ENCODE data around the gene HIGD1A. TPM values are rescaled to one million over a fixed set of nuclear protein-coding genes. Genes with fewer than 3 reads are reported as not detected.

HIGD1A gene
- total and polyA plus RNA-seq, 10 of the 15 experiments (the other 5 are each of a cell fraction or from before 2014, with no cell fraction given) = 73.9 to 487 (median 175) TPM

- Histone ChIP-seq H3K27ac (ENCODE audit: control insufficient read depth, insufficient read depth) (no peak overlapping the region), H4K20me1 (ENCODE audit: control insufficient read depth, insufficient read depth) (no peaks in the 10 kb centered on the region), H3K4me1 (ENCODE audit: control insufficient read depth, insufficient read depth, low read length) (peaks cover 5% of the 10 kb centered on the region), H3K79me2 (ENCODE audit: control insufficient read depth, insufficient read depth, low read length) (no peaks in the 10 kb centered on the region), H3K9me3 (replicated peaks; ENCODE audit: control insufficient read depth, insufficient read depth, low read length) (no peaks in the 10 kb centered on the region), H2AFZ (ENCODE audit: control insufficient read depth, low read depth, low read length) (no peak overlapping the region), H3K4me2 (ENCODE audit: control insufficient read depth, insufficient read depth) (no peak overlapping the region), H3K27me3 (replicated peaks in 1 of 2; ENCODE audit: control insufficient read depth in 2 of 2, insufficient read depth in 2 of 2, low read length in 1 of 2) (no peaks in the 10 kb centered on the region), H3K36me3 (ENCODE audit: control insufficient read depth in 2 of 2, insufficient read depth in 2 of 2, low read length in 1 of 2) (no peaks in the 10 kb centered on the region), H3K4me3 (no peak overlapping the region), H3K9ac (ENCODE audit: control insufficient read depth, insufficient read depth, low read length) (no peak overlapping the region)
- intact Hi-C loops (cut with micrococcal nuclease; ENCODE audit: unreplicated experiment) = no loop called here
- in situ Hi-C loops (cut with MboI) = no loop called here
- peak; percentile 26; the same call in 1 of the 2 replicates for TF ChIP-seq SPI1 (IDR thresholded peaks at IDR 0.05; ENCODE audit: borderline replicate concordance, insufficient read depth, low read depth, low read length)
- no peak for TF ChIP-seq ZNF217 (IDR thresholded peaks at IDR 0.05)
- no TSS peak for BruUV-seq (replicated peaks)
- CTCF ChIA-PET = interaction anchor here (1.0 to 1.3 kb wide), 3 partner anchors 13 to 64 kb away, joined by 3 to 5 read pairs (median 3); partner anchors contain the start of gene CYP8B1
- DNase-seq (ENCODE audit: low read depth, low spot score) = no peak
- ATAC-seq = no peak
- RAD21 ChIA-PET (ENCODE audit: unreplicated experiment) = no interaction called here
- POLR2A ChIA-PET = no interaction called here
- no peak for FAIRE-seq
- SMC1A ChIA-PET (ENCODE audit: uncharacterized antibody, unreplicated experiment) = interaction anchor here (1.0 to 1.3 kb wide), 3 partner anchors 13 to 35 kb away, joined by 3 to 5 read pairs (median 3); no protein-coding TSS in a partner anchor
- WGBS (ENCODE audit: insufficient coverage, insufficient replicate concordance, low lambda C conversion rate, missing lambda C conversion rate) = 37% methylated on average over 6 of the region's 6 CpGs
These were observed 39.6 kb upstream of the HIGD1A start for GRCh38 chr3:42843713-42844411.

DNA sequence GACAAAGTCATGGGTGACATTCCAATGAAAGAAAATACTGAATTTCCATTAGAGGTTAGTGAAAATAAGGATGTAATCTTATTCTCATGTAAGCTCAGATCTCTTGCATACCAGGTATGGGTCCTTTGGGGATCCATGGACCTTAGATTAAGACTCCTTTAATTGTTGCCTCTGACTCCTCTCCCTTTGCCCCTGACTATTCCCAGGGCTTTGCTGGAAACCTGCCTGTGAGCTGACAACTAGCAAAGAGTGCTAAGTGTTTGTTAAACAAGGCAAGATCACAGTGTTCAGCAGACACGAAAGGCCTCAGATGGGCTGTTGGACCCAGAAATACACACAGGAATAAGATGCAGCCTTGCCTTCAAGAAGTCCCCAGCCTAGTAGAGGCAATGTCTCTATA lies 37.0 kb upstream of the HIGD1A start:
- no peak overlapping the region for H3K9ac ChIP-seq (ENCODE audit: control insufficient read depth, insufficient read depth, low read length)
- no peaks in the 10 kb centered on the region for H3K9me3 ChIP-seq (replicated peaks; ENCODE audit: control insufficient read depth, insufficient read depth, low read length)
- ChIA-PET SMC1A (ENCODE audit: uncharacterized antibody, unreplicated experiment) (interaction anchor here (3.2 kb wide), 1 partner anchor 62 kb away, joined by 34 read pairs; no protein-coding TSS in a partner anchor), CTCF (interaction anchor here (2.9 to 3.3 kb wide), 2 partner anchors 10 to 40 kb away, joined by 24 to 34 read pairs; no protein-coding TSS in a partner anchor), RAD21 (ENCODE audit: unreplicated experiment) (no interaction called here), POLR2A (no interaction called here)
- peaks cover under 1% of the 10 kb centered on the region; the same call in 1 of the 2 replicates for H3K4me1 ChIP-seq (ENCODE audit: control insufficient read depth, insufficient read depth, low read length)
- FAIRE-seq (no peak), DNase-seq (ENCODE audit: low read depth, low spot score) (no peak), ATAC-seq (no peak)
- in situ Hi-C loops (cut with MboI) (no loop called here), intact Hi-C loops (cut with micrococcal nuclease; ENCODE audit: unreplicated experiment) (no loop called here)
- no peaks in the 10 kb centered on the region for H3K36me3 ChIP-seq (ENCODE audit: control insufficient read depth in 2 of 2, insufficient read depth in 2 of 2, low read length in 1 of 2)
- WGBS (ENCODE audit: insufficient coverage, insufficient replicate concordance, low lambda C conversion rate, missing lambda C conversion rate) = 86% methylated on average over 1 of the region's 1 CpG
- BruUV-seq (replicated peaks) = no TSS peak
- H3K4me3 ChIP-seq = no peak overlapping the region
- no peak overlapping the region for H3K27ac ChIP-seq (ENCODE audit: control insufficient read depth, insufficient read depth)
- no peak overlapping the region for H2AFZ ChIP-seq (ENCODE audit: control insufficient read depth, low read depth, low read length)
- H3K27me3 ChIP-seq (replicated peaks in 1 of 2; ENCODE audit: control insufficient read depth in 2 of 2, insufficient read depth in 2 of 2, low read length in 1 of 2) = no peaks in the 10 kb centered on the region
- H3K4me2 ChIP-seq (ENCODE audit: control insufficient read depth, insufficient read depth) = no peak overlapping the region
- H4K20me1 ChIP-seq (ENCODE audit: control insufficient read depth, insufficient read depth) = no peaks in the 10 kb centered on the region
- no peaks in the 10 kb centered on the region for H3K79me2 ChIP-seq (ENCODE audit: control insufficient read depth, insufficient read depth, low read length)
- TF ChIP-seq EP300 (IDR thresholded peaks at IDR 0.05; ENCODE audit: borderline replicate concordance in 1 of 2, control insufficient read depth in 1 of 2, low read depth in 2 of 2, low read length in 2 of 2) (no peak), ZBED1 (IDR thresholded peaks at IDR 0.05; ENCODE audit: borderline replicate concordance) (no peak), JUND (IDR thresholded peaks at IDR 0.05; ENCODE audit: low read depth, low read length) (no peak), BCLAF1 (IDR thresholded peaks at IDR 0.05) (no peak), BHLHE40 (IDR thresholded peaks at IDR 0.05; ENCODE audit: borderline replicate concordance in 1 of 2, low read depth in 2 of 2, low read length in 1 of 2) (no peak), ZNF24 (IDR thresholded peaks at IDR 0.05) (no peak), MXI1 (IDR thresholded peaks at IDR 0.05; ENCODE audit: low read depth, low read length) (no peak), NFYB (IDR thresholded peaks at IDR 0.05; ENCODE audit: insufficient read depth, low read depth, low read length) (no peak)
- TF ChIP-seq, protein P1, sequence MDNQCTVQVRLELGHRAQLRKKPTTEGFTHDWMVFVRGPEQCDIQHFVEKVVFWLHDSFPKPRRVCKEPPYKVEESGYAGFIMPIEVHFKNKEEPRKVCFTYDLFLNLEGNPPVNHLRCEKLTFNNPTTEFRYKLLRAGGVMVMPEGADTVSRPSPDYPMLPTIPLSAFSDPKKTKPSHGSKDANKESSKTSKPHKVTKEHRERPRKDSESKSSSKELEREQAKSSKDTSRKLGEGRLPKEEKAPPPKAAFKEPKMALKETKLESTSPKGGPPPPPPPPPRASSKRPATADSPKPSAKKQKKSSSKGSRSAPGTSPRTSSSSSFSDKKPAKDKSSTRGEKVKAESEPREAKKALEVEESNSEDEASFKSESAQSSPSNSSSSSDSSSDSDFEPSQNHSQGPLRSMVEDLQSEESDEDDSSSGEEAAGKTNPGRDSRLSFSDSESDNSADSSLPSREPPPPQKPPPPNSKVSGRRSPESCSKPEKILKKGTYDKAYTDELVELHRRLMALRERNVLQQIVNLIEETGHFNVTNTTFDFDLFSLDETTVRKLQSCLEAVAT (IDR thresholded peaks at IDR 0.05) = no peak

Data from GM12878 (cell line).